GM21786 (cell line): ENCODE results near the gene MAT1A.
A peak's percentile ranks its signal among the peaks of the same experiment; 100 is the strongest.
"Not testable (repeated sequence)": the region's sequence is repeated elsewhere in the genome, so short reads cannot be mapped to it uniquely, and the experiment has no call there.

Experiments
- ATAC-seq: cut with Tn5 transposase; IDR thresholded peaks from one replicate; pipeline ENCODE4 v1.9.1; 2021; ENCODE audit not compliant: unreplicated experiment

MAT1A gene

GRCh38 chr10:80265740-80266512, 23.5 kb downstream of the MAT1A start:
- ATAC-seq: no peak

DNA sequence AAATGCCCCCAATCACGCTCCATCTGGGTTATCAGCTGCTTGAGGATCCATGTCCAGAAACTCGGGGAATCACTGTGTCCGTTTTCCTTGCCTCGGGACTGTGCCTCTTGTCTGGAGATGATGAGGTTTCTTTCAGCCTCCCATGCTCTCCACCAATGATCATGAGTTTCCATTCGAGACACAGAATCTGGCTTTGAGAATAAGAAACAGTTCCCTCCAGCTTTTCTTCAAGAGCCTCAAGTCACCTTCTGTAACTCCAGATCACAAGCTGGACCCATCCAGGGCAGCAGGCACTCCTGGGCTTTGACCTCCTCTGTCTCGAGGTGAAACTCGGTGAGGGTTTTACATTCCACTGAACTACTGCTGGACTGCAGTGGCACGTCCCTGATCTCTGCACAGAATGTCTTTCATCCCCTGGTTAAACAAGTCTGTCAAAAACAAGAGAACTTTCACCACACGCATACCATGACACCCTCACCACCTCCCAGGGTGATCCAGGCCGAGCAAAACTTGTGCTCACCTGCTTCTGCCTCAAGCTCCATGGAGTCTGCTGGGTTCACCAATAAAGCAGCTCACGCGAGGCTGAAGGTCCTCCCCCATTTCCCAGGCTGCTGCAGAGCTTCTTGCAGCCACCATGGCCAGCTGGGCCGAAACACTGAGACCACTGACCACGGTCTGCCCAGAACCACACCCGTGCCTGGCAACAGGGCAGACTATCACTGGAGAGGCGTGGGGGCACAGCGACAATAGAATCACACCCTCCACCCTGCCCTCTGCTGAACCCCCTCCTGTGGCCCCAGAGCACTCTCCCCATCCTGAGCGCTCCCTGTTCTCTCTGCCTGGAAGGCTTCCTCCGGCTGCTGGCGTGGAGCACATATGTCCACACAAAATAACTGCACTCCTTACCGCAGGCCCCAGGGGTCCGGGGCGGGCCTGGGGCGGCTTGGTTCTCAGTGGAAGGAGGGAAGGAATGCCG, 25.1 kb downstream of the MAT1A start:
- no peak for ATAC-seq

DNA sequence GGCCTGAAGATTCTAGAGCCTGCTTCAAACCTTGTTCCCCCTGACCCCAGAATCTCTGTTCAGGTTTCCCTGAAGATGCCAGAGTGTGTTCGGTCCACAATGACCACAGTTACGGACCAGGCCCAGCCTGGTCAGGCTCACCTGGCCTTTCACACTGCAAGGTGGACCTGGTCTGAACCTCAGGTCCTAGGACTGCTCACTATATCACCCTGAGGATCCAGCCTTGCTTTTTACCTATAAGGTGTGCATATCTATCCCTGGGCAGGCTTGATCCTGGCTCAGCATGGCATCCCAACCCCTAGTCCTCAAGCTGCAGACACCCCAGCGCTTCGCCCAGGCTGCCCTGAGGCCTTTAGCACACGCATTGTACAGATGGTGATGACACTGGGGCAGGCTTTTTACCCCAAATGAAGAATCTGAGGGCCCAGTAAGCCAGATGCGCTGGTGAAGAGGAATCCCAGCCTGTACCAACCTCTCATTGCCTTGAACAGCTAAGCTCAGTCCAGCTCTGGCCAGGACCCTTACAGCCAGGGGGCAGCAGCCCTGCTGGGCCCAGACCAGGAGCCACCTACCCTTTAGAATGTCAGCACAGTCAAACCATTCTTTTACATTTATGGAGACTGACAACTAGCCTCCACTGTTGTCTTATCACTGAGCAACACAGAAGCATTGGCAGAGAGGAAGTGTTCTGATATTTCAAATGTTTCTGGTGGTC, 28.0 kb downstream of the MAT1A start:
- no peak for ATAC-seq

GRCh38 chr10:80260295-80261243, 28.9 kb downstream of the MAT1A start:
- peak; percentile 42 for ATAC-seq

- ATAC-seq: no peak
These were observed 30.0 kb downstream of the MAT1A start for GRCh38 chr10:80259405-80259871.

- ATAC-seq: not testable (repeated sequence)
These were observed 32.7 kb downstream of the MAT1A start for GRCh38 chr10:80256798-80257197.

DNA sequence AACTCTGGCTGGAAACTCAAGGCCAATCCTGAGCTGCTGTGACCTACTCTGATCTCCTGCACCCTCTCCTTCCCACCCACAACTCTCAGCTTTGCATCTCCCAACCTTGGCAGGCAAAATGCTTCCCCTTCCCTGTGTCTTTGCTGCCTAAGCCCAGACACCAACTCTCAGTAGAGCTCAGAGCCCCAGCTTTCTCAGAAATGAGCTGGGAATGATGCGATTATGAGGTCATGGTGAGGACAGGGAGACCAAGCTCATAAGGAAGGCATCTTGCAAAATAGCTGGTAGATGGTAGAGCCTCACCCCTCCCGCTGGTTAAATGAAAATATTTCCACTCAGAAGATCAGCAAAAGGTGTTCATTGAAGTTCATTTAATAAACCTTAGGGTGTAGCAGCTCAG, 34.7 kb downstream of the MAT1A start:
- ATAC-seq: not testable (repeated sequence)

- peak; percentile 27 for ATAC-seq
These were observed 35.5 kb downstream of the MAT1A start for GRCh38 chr10:80253963-80254271.

- peak; percentile 87 for ATAC-seq
These were observed 36.0 kb downstream of the MAT1A start for GRCh38 chr10:80253266-80253962.

DNA sequence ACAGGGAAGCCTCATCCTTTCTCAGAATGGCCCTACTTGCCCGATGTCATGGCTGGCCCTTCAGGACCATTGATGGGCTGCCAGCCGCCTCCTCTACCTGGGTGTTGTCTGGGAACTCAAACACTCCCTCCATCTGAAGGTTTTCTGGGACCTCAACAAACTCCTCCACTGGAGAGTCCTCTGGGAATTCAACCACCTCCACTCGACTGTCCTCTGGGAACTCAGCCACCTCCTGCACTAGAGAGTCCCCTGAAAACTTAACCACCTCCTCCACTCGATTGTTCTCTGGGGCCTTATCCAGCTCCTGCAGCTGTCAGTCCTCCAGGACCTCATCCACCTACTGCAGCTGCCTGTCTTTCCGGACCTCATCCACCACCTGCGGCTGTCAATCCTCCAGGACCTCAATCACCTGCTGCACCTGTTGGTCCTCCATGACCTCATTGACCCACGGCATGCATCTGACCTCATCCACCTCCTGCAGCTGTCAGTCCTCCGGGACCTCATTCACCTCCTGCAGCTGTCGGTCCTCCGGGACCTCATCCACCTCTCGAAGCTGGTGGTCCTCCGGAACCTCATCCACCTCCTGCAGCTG, 37.1 kb downstream of the MAT1A start:
- no peak for ATAC-seq

DNA sequence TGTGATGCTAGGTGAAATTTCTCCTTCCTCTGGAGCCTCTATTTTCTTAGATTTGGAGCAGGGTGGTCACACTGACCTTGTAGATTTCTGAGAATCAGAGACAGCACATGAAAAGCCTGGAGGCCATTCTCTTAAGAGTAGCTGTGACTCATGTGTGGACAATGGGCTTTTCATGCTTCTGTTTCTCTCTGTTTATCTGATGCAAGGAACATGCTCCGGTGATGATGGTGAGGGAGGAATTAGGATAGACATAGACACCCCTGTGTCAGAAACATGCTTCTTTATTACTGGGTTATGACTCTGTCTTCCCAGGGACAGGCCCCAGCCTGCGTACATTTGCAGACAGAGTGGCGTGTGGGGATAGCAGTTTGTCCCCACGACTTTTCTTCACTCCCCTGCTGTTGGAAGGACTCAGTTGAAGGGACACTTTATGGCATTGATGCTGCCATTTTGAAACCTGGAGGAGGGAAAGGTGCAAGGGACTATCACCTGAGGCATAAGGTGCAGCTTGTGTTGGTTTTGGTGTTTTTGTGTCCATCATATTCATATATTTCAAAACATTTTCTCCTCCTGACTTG, 37.7 kb downstream of the MAT1A start:
- ATAC-seq: not testable (repeated sequence)

DNA sequence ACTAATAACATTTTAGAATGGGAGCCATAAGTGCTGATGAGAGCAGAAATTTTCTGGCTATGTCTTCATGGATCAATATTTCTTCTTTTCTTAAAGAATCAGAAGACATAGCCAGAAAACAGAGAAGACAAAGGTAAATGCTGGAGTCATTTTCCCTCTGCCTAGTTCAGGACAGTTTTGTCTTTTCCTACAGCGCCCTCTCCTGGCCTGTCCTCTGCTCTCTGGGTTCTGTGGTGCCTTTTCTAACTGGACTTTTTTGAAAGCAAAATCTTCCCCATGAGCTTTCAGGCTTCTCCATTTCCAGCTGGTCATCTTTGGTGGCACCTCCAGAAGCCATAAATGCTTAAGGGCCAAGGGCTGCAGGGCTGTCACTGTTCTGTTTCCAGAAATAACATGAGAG, 39.1 kb downstream of the MAT1A start:
- ATAC-seq: not testable (repeated sequence)

DNA sequence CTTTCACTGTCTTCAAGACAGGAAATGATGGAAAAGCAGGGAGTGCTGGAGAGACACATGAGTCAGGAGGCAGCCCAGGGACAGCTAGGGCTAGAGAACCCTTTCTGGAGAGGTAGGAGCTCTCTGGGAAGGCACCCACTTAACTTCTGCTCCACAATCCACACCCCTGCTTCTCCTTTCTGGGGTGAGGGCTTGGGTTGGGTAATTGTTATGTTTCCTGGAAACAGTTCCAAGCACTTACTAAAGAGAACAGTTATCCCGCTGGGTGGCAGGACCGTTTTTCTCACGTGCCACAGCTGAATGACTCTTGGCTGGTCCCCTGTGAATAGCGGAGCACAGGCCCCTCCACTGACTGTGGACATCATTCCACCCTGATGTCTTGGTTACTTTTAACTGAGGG, 39.6 kb downstream of the MAT1A start:
- ATAC-seq: not testable (repeated sequence)

DNA sequence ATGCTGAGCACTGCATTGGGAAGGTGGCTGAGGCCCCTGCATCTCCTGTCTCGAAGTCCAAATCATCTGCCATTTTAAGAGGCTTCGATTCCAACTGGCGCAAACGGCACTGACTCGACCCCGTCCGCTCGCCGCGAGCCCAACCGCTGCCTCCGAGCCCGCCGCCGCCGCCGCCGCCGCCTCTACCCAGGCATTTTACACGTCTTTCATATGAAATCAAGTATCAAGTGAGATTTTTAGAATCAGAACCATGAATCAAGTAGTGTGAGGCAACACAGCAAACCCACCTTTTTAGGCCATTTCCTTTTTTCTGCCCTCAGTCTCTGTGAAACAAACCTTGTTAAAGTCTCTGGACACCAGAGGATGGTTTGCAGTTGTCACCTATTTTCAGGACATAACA, 41.8 kb downstream of the MAT1A start:
- ATAC-seq: not testable (repeated sequence)

DNA sequence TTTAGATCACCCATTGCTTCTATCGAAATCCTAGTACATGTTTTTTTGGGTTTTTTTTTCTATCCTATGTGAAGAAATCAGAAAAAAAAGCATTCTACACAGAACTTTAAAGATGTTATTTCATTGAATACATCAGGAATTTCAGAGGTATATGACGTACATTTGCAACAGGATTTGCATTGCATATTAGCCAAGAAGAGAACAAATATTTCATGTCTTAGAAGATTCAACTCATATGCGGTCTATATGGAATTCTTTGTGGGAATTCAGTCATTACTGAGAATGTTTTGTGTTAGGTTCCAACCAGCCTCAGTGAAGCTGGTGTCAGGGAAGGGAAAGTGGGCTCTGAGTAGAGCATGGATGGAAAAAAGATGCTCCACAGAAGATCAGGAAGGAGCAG, 45.1 kb downstream of the MAT1A start:
- ATAC-seq: not testable (repeated sequence)

GRCh38 chr10:80242341-80242740, 47.1 kb downstream of the MAT1A start:
- ATAC-seq: not testable (repeated sequence)

DNA sequence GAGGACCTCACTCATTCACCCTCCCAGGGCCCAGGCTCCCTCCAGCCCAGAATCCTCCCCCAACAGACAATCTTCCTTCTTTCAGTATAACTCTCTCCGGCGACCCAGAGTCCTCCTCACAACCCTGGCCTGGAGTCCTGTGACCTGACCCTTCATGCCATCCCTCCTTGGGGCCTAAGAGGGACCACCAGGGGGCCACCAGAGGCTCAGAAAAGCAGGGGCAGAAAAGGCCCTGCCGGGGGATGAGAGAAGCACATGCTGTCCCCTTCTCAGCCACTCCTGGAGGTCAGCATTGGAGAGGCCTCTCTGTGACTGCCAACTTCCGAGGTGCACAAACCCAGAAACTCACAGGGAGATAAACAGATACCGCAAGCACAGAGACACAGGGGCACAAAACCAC, 53.0 kb downstream of the MAT1A start:
- ATAC-seq: not testable (repeated sequence)

GRCh38 chr10:80234331-80235235, 54.9 kb downstream of the MAT1A start:
- ATAC-seq: peak; percentile 100
